ENCODE results near the gene MPV17L2.

MPV17L2 gene

GRCh38 chr19:18160493-18160970 is 32.5 kb upstream of the MPV17L2 start:
- DNase-seq (ENCODE audit: low read depth in 1 of 2, low spot score in 1 of 2) = no peak

GRCh38 chr19:18160971-18161635 is 31.9 kb upstream of the MPV17L2 start:
- peak; percentile 66 to 72 for DNase-seq (ENCODE audit: low read depth in 1 of 2, low spot score in 1 of 2)

GRCh38 chr19:18161636-18162002 is 31.4 kb upstream of the MPV17L2 start:
- DNase-seq (ENCODE audit: low read depth in 1 of 2, low spot score in 1 of 2) = no peak

- no peak for DNase-seq (ENCODE audit: low read depth in 1 of 2, low spot score in 1 of 2)
Measured at GRCh38 chr19:18164072-18164471, 28.9 kb upstream of the MPV17L2 start.

GRCh38 chr19:18165794-18166544 is 27.0 kb upstream of the MPV17L2 start:
- DNase-seq (ENCODE audit: low read depth in 1 of 2, low spot score in 1 of 2) = no peak

- DNase-seq (ENCODE audit: low read depth in 1 of 2, low spot score in 1 of 2) = no peak
Measured at GRCh38 chr19:18167011-18167410, 26.0 kb upstream of the MPV17L2 start.

GRCh38 chr19:18167975-18168645 is 24.9 kb upstream of the MPV17L2 start:
- DNase-seq (ENCODE audit: low read depth in 1 of 2, low spot score in 1 of 2) = no peak

GRCh38 chr19:18168673-18169381 is 24.2 kb upstream of the MPV17L2 start:
- no peak for DNase-seq (ENCODE audit: low read depth in 1 of 2, low spot score in 1 of 2)

- DNase-seq (ENCODE audit: low read depth in 1 of 2, low spot score in 1 of 2) = no peak
Measured at GRCh38 chr19:18170714-18171255, 22.2 kb upstream of the MPV17L2 start.

GRCh38 chr19:18171605-18172327 is 21.3 kb upstream of the MPV17L2 start:
- DNase-seq (ENCODE audit: low read depth in 1 of 2, low spot score in 1 of 2) = no peak

GRCh38 chr19:18172331-18173053 is 20.5 kb upstream of the MPV17L2 start:
- DNase-seq (ENCODE audit: low read depth in 1 of 2, low spot score in 1 of 2) = no peak

- DNase-seq (ENCODE audit: low read depth in 1 of 2, low spot score in 1 of 2) = no peak
Measured at GRCh38 chr19:18173054-18173571, 19.9 kb upstream of the MPV17L2 start.

- no peak for DNase-seq (ENCODE audit: low read depth in 1 of 2, low spot score in 1 of 2)
Measured at GRCh38 chr19:18173572-18174288, 19.3 kb upstream of the MPV17L2 start, which contains the start of gene IFI30. Gene IFI30 (plus strand): TSS chr19:18173813. CDS start chr19:18173842, 29 bp downstream.

- no peak for DNase-seq (ENCODE audit: low read depth in 1 of 2, low spot score in 1 of 2)
Measured at GRCh38 chr19:18174983-18175382, 18.0 kb upstream of the MPV17L2 start.

GRCh38 chr19:18176367-18177310 is 16.4 kb upstream of the MPV17L2 start:
- DNase-seq (ENCODE audit: low read depth in 1 of 2, low spot score in 1 of 2) = no peak

GRCh38 chr19:18179957-18180356 is 13.1 kb upstream of the MPV17L2 start:
- DNase-seq (ENCODE audit: low read depth in 1 of 2, low spot score in 1 of 2) = no peak

GRCh38 chr19:18183529-18183928 is 9.5 kb upstream of the MPV17L2 start:
- DNase-seq (ENCODE audit: low read depth in 1 of 2, low spot score in 1 of 2) = no peak

- DNase-seq (ENCODE audit: low read depth in 1 of 2, low spot score in 1 of 2) = no peak
Measured at GRCh38 chr19:18185538-18185937, 7.5 kb upstream of the MPV17L2 start.

All from activated CD4-positive, alpha-beta T cell treated with anti-CD3 and anti-CD28 coated beads, Interleukin-2, amount 50 U/mL, for 24 hours (primary cell).